ENCODE measurements around the gene KDM4F.

The KDM4F gene

GRCh38 chr11:95070471-95070870 lies 21.2 kb downstream of the KDM4F start:
- Histone ChIP-seq H3K4me3 (ENCODE audit: low read length in 2 of 2) (no peak overlapping the region), H3K27ac (replicated peaks; ENCODE audit: low read length) (no peak overlapping the region)
- no peak for DNase-seq (ENCODE audit: low spot score)

DNA sequence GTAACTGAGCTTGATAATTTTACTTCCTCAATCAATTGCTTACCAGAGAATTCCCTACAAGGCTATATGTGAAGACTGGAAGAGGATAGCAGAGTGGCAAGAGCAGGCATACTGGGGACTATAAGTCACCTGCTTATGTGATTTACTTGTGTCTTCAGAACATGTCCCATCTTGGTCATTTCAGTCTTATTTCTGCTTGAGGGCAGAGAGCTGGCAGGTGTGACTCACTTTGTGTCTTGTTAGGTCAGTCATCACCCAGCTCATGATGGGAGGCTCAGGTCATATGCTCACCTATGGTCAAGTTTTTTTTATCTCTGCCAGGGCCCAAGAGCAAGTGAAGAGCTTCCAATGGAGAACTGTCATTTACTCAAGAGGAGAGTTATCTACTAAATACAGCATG lies 23.7 kb downstream of the KDM4F start:
- H2BK120ac ChIP-seq (ENCODE audit: low read depth, low read length): no peak overlapping the region
- no peak overlapping the region for H4K91ac ChIP-seq (ENCODE audit: low read depth, low read length, poor library complexity)
- no peak overlapping the region for H3K4me3 ChIP-seq (ENCODE audit: low read length in 2 of 2)
- H2BK15ac ChIP-seq (ENCODE audit: low read length): no peak overlapping the region
- no peak overlapping the region for H2AK5ac ChIP-seq (ENCODE audit: low read depth, low read length)
- no peak overlapping the region for H2BK5ac ChIP-seq (ENCODE audit: low read length)
- H3K27me3 ChIP-seq (ENCODE audit: control insufficient read depth in 3 of 3, insufficient read depth in 3 of 3, low read depth in 1 of 3, low read length in 3 of 3): no peaks in the 10 kb centered on the region
- no peaks in the 10 kb centered on the region for H3K9me3 ChIP-seq (replicated peaks in 1 of 2; ENCODE audit: control insufficient read depth in 2 of 2, insufficient read depth in 1 of 2, low read depth in 1 of 2, low read length in 2 of 2)
- H3K4me1 ChIP-seq (ENCODE audit: control insufficient read depth in 2 of 2, insufficient read depth in 1 of 2, low read depth in 1 of 2, low read length in 2 of 2): peaks cover 0 to 5% of the 10 kb centered on the region in 2 donors
- no peak overlapping the region for H3K4me2 ChIP-seq (ENCODE audit: insufficient read depth, low read length, poor library complexity, severe bottlenecking)
- H3K9ac ChIP-seq (ENCODE audit: low read depth, low read length, poor library complexity): no peak overlapping the region
- no peaks in the 10 kb centered on the region for H3K79me1 ChIP-seq (ENCODE audit: low read depth, low read length)
- peaks cover 0 to 4% of the 10 kb centered on the region in 2 donors for H3K36me3 ChIP-seq (replicated peaks in 1 of 2; ENCODE audit: control insufficient read depth in 2 of 2, insufficient read depth in 2 of 2, low read length in 2 of 2)
- H4K8ac ChIP-seq (ENCODE audit: low read depth, low read length): no peak overlapping the region
- no peak overlapping the region for H3K14ac ChIP-seq (ENCODE audit: low read length)
- no peak overlapping the region for H3K4ac ChIP-seq (ENCODE audit: low read length)
- H2BK12ac ChIP-seq (ENCODE audit: low read length): no peak overlapping the region
- no peak for DNase-seq (ENCODE audit: low spot score)
- no peak overlapping the region for H3K23ac ChIP-seq (ENCODE audit: low read depth, low read length, poor library complexity)
- no peak overlapping the region for H3K18ac ChIP-seq (ENCODE audit: low read length)
- no peak overlapping the region for H3K27ac ChIP-seq (replicated peaks; ENCODE audit: low read length)
- no peak overlapping the region for H2AFZ ChIP-seq (ENCODE audit: low read length)

More at GRCh38 chr11:95070471-95070870, 21.2 kb downstream of the KDM4F start:
- no peaks in the 10 kb centered on the region for H3K9me3 ChIP-seq (replicated peaks in 1 of 2; ENCODE audit: control insufficient read depth in 2 of 2, insufficient read depth in 1 of 2, low read depth in 1 of 2, low read length in 2 of 2)
- no peak overlapping the region for H3K4ac ChIP-seq (ENCODE audit: low read length)
- H2BK5ac ChIP-seq (ENCODE audit: low read length): no peak overlapping the region
- H3K4me2 ChIP-seq (ENCODE audit: insufficient read depth, low read length, poor library complexity, severe bottlenecking): no peak overlapping the region
- no peak overlapping the region for H2BK15ac ChIP-seq (ENCODE audit: low read length)
- peaks cover 0 to 6% of the 10 kb centered on the region in 2 donors for H3K4me1 ChIP-seq (ENCODE audit: control insufficient read depth in 2 of 2, insufficient read depth in 1 of 2, low read depth in 1 of 2, low read length in 2 of 2)
- no CpG with 5 or more reads among the region's 1 CpG for WGBS, 2 donors (ENCODE audit: extremely low coverage in 2 of 2, insufficient read length in 2 of 2, insufficient replicate concordance in 1 of 2)
- no peaks in the 10 kb centered on the region for H3K79me1 ChIP-seq (ENCODE audit: low read depth, low read length)
- H3K23ac ChIP-seq (ENCODE audit: low read depth, low read length, poor library complexity): no peak overlapping the region
- H3K14ac ChIP-seq (ENCODE audit: low read length): no peak overlapping the region
- no peak overlapping the region for H3K18ac ChIP-seq (ENCODE audit: low read length)
- no peak overlapping the region for H2AFZ ChIP-seq (ENCODE audit: low read length)
- H3K27me3 ChIP-seq (ENCODE audit: control insufficient read depth in 3 of 3, insufficient read depth in 3 of 3, low read depth in 1 of 3, low read length in 3 of 3): no peaks in the 10 kb centered on the region
- no peak overlapping the region for H4K91ac ChIP-seq (ENCODE audit: low read depth, low read length, poor library complexity)
- peaks cover 0 to 4% of the 10 kb centered on the region in 2 donors for H3K36me3 ChIP-seq (replicated peaks in 1 of 2; ENCODE audit: control insufficient read depth in 2 of 2, insufficient read depth in 2 of 2, low read length in 2 of 2)
- no peak overlapping the region for H2AK5ac ChIP-seq (ENCODE audit: low read depth, low read length)
- H2BK12ac ChIP-seq (ENCODE audit: low read length): no peak overlapping the region
- H3K9ac ChIP-seq (ENCODE audit: low read depth, low read length, poor library complexity): no peak overlapping the region
- no peak overlapping the region for H4K8ac ChIP-seq (ENCODE audit: low read depth, low read length)
- H2BK120ac ChIP-seq (ENCODE audit: low read depth, low read length): no peak overlapping the region

GRCh38 chr11:95074792-95075563 lies 25.8 kb downstream of the KDM4F start:
- H2BK15ac ChIP-seq (ENCODE audit: low read length): no peak overlapping the region
- H3K4me2 ChIP-seq (ENCODE audit: insufficient read depth, low read length, poor library complexity, severe bottlenecking): no peak overlapping the region
- H2BK5ac ChIP-seq (ENCODE audit: low read length): no peak overlapping the region
- no peak overlapping the region for H3K18ac ChIP-seq (ENCODE audit: low read length)
- no peak overlapping the region for H2AK5ac ChIP-seq (ENCODE audit: low read depth, low read length)
- no peak overlapping the region for H4K8ac ChIP-seq (ENCODE audit: low read depth, low read length)
- H3K36me3 ChIP-seq (replicated peaks in 1 of 2; ENCODE audit: control insufficient read depth in 2 of 2, insufficient read depth in 2 of 2, low read length in 2 of 2): peaks cover 0 to 4% of the 10 kb centered on the region in 2 donors
- no peak overlapping the region for H2BK120ac ChIP-seq (ENCODE audit: low read depth, low read length)
- no peak overlapping the region for H4K91ac ChIP-seq (ENCODE audit: low read depth, low read length, poor library complexity)
- no peak overlapping the region for H3K9ac ChIP-seq (ENCODE audit: low read depth, low read length, poor library complexity)
- H3K23ac ChIP-seq (ENCODE audit: low read depth, low read length, poor library complexity): no peak overlapping the region
- no peaks in the 10 kb centered on the region for H3K27me3 ChIP-seq (ENCODE audit: control insufficient read depth in 3 of 3, insufficient read depth in 3 of 3, low read depth in 1 of 3, low read length in 3 of 3)
- no peak overlapping the region for H2AFZ ChIP-seq (ENCODE audit: low read length)
- H2BK12ac ChIP-seq (ENCODE audit: low read length): no peak overlapping the region
- no peak for DNase-seq (ENCODE audit: low spot score)
- H3K27ac ChIP-seq (replicated peaks; ENCODE audit: low read length): no peak overlapping the region
- no peaks in the 10 kb centered on the region for H3K9me3 ChIP-seq (replicated peaks in 1 of 2; ENCODE audit: control insufficient read depth in 2 of 2, insufficient read depth in 1 of 2, low read depth in 1 of 2, low read length in 2 of 2)
- H3K4me1 ChIP-seq (ENCODE audit: control insufficient read depth in 2 of 2, insufficient read depth in 1 of 2, low read depth in 1 of 2, low read length in 2 of 2): peaks cover 0 to 2% of the 10 kb centered on the region in 2 donors
- no peak overlapping the region for H3K14ac ChIP-seq (ENCODE audit: low read length)
- no CpG with 5 or more reads among the region's 8 CpGs for WGBS, 2 donors (ENCODE audit: extremely low coverage in 2 of 2, insufficient read length in 2 of 2, insufficient replicate concordance in 1 of 2)
- H3K4ac ChIP-seq (ENCODE audit: low read length): no peak overlapping the region
- H3K79me1 ChIP-seq (ENCODE audit: low read depth, low read length): no peaks in the 10 kb centered on the region
- H3K4me3 ChIP-seq (ENCODE audit: low read length in 2 of 2): no peak overlapping the region

GRCh38 chr11:95076416-95076815 lies 27.2 kb downstream of the KDM4F start:
- H2AFZ ChIP-seq (ENCODE audit: low read length): no peak overlapping the region
- H3K18ac ChIP-seq (ENCODE audit: low read length): no peak overlapping the region
- H2BK120ac ChIP-seq (ENCODE audit: low read depth, low read length): no peak overlapping the region
- no peaks in the 10 kb centered on the region for H3K27me3 ChIP-seq (ENCODE audit: control insufficient read depth in 3 of 3, insufficient read depth in 3 of 3, low read depth in 1 of 3, low read length in 3 of 3)
- no peak overlapping the region for H3K9ac ChIP-seq (ENCODE audit: low read depth, low read length, poor library complexity)
- no peak overlapping the region for H2AK5ac ChIP-seq (ENCODE audit: low read depth, low read length)
- no peak overlapping the region for H3K23ac ChIP-seq (ENCODE audit: low read depth, low read length, poor library complexity)
- H4K91ac ChIP-seq (ENCODE audit: low read depth, low read length, poor library complexity): no peak overlapping the region
- H3K27ac ChIP-seq (replicated peaks; ENCODE audit: low read length): no peak overlapping the region
- H3K4me2 ChIP-seq (ENCODE audit: insufficient read depth, low read length, poor library complexity, severe bottlenecking): no peak overlapping the region
- H3K36me3 ChIP-seq (replicated peaks in 1 of 2; ENCODE audit: control insufficient read depth in 2 of 2, insufficient read depth in 2 of 2, low read length in 2 of 2): no peaks in the 10 kb centered on the region
- no peak for DNase-seq (ENCODE audit: low spot score)
- H3K4ac ChIP-seq (ENCODE audit: low read length): no peak overlapping the region
- WGBS, 2 donors (ENCODE audit: extremely low coverage in 2 of 2, insufficient read length in 2 of 2, insufficient replicate concordance in 1 of 2): no CpG with 5 or more reads among the region's 1 CpG
- no peak overlapping the region for H2BK5ac ChIP-seq (ENCODE audit: low read length)
- H3K14ac ChIP-seq (ENCODE audit: low read length): no peak overlapping the region
- no peak overlapping the region for H3K4me3 ChIP-seq (ENCODE audit: low read length in 2 of 2)
- no peak overlapping the region for H2BK12ac ChIP-seq (ENCODE audit: low read length)
- no peak overlapping the region for H2BK15ac ChIP-seq (ENCODE audit: low read length)
- no peaks in the 10 kb centered on the region for H3K79me1 ChIP-seq (ENCODE audit: low read depth, low read length)
- no peaks in the 10 kb centered on the region for H3K9me3 ChIP-seq (replicated peaks in 1 of 2; ENCODE audit: control insufficient read depth in 2 of 2, insufficient read depth in 1 of 2, low read depth in 1 of 2, low read length in 2 of 2)
- H4K8ac ChIP-seq (ENCODE audit: low read depth, low read length): no peak overlapping the region
- peaks cover 4 to 7% of the 10 kb centered on the region in 2 donors for H3K4me1 ChIP-seq (ENCODE audit: control insufficient read depth in 2 of 2, insufficient read depth in 1 of 2, low read depth in 1 of 2, low read length in 2 of 2)
